ENCODE results near the gene APEH.

The APEH gene

DNA sequence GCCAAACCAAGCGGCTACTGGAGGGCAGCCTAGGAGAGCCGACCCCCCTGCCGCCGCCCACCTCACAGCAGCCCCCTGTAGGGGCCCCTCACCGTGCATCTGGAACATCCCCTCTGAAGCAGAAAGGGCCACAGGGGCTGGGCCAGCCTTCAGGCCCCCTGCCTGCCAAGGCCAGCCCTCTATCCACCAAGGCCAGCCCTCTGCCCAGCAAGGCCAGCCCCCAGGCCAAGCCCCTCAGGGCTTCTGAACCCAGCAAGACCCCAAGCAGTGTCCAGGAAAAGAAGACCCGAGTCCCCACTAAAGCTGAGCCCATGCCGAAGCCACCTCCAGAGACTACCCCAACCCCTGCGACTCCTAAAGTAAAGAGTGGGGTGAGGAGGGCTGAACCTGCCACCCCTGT, 23.5 kb upstream of the APEH start:
- no peak for DNase-seq (ENCODE audit: low spot score)

DNA sequence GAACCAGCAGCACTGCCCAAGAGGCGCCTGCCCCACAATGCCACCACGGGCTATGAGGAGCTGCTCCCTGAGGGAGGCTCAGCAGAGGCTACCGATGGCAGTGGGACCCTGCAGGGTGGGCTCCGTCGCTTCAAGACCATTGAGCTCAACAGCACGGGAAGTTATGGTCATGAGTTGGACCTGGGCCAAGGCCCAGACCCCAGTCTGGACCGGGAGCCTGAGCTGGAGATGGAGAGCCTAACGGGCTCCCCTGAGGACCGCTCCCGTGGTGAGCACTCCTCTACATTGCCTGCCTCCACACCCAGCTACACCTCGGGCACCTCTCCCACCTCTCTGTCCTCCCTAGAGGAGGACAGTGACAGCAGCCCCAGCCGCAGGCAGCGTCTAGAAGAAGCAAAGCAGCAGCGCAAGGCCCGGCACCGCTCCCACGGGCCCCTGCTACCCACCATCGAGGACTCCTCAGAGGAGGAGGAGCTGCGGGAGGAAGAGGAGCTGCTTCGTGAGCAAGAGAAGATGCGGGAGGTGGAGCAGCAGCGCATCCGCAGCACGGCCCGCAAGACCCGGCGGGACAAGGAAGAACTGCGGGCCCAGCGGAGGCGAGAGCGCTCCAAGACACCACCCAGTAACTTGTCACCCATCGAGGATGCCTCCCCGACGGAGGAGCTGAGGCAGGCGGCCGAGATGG, 21.8 kb upstream of the APEH start:
- DNase-seq (ENCODE audit: low spot score): no peak

DNA sequence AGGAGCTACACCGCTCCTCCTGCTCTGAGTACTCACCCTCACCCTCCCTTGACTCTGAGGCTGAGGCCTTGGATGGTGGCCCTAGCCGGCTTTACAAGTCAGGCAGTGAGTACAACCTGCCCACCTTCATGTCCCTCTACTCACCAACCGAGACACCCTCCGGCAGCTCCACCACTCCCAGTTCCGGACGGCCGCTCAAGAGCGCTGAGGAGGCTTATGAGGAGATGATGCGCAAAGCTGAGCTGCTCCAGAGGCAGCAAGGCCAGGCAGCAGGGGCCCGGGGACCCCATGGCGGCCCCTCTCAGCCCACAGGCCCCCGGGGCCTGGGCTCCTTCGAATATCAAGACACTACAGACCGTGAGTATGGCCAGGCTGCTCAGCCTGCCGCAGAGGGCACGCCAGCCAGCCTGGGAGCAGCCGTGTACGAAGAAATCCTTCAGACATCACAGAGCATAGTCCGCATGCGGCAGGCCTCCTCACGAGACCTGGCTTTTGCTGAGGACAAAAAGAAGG, 21.2 kb upstream of the APEH start:
- no peak for DNase-seq (ENCODE audit: low spot score)

DNA sequence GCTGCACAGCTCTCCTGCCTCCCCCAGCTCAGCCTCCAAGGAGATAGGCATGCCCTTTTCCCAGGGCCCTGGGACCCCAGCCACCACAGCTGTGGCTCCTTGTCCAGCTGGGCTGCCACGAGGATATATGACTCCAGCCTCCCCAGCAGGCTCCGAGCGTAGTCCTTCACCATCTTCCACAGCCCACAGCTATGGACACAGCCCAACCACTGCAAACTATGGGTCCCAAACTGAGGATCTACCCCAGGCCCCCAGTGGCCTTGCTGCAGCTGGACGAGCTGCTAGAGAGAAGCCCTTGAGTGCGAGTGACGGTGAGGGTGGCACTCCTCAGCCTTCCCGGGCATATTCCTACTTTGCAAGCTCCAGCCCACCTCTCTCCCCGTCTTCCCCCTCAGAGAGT, 20.5 kb upstream of the APEH start:
- DNase-seq (ENCODE audit: low spot score): no peak

GRCh38 chr3:49654176-49654825, 19.9 kb upstream of the APEH start:
- no peak for DNase-seq (ENCODE audit: low spot score)

DNA sequence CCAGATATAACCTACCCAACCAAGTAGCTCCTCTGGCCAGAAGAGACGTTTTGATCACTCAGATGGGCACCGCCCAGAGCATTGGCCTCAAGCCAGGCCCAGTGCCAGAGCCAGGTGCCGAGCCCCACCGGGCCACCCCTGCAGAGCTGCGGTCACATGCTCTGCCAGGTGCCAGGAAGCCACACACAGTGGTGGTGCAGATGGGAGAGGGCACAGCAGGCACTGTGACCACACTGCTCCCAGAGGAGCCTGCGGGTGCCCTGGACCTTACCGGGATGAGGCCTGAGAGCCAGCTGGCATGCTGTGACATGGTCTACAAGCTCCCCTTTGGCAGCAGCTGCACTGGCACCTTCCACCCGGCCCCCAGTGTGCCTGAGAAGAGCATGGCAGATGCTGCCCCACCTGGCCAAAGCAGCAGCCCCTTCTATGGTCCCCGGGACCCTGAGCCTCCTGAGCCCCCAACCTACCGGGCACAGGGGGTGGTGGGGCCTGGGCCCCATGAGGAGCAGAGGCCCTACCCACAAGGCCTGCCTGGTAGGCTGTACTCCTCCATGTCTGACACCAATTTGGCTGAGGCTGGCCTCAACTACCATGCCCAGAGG, 19.1 kb upstream of the APEH start:
- no peak for DNase-seq (ENCODE audit: low spot score)

- DNase-seq (ENCODE audit: low spot score): no peak
Measured at GRCh38 chr3:49655731-49656285, 18.3 kb upstream of the APEH start.

- DNase-seq (ENCODE audit: low spot score): no peak
Measured at GRCh38 chr3:49656541-49657112, 17.5 kb upstream of the APEH start.

- no peak for DNase-seq (ENCODE audit: low spot score)
Measured at GRCh38 chr3:49657208-49657915, 16.8 kb upstream of the APEH start.

GRCh38 chr3:49658711-49659110, 15.4 kb upstream of the APEH start:
- DNase-seq (ENCODE audit: low spot score): no peak

- DNase-seq (ENCODE audit: low spot score): no peak
Measured at GRCh38 chr3:49659756-49660155, 14.4 kb upstream of the APEH start.

DNA sequence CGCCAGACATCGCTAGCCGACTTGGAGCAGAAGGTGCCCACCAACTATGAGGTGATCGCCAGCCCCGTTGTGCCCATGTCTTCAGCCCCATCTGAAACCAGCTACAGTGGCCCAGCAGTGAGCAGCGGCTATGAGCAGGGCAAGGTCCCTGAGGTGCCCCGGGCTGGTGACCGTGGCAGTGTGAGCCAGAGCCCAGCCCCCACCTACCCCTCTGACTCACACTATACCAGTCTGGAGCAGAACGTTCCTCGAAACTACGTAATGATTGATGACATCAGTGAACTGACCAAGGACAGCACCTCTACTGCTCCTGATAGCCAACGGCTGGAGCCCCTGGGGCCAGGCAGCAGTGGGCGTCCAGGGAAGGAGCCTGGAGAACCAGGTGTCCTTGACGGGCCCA, 12.9 kb upstream of the APEH start:
- DNase-seq (ENCODE audit: low spot score): no peak

- DNase-seq (ENCODE audit: low spot score): no peak
Measured at GRCh38 chr3:49662021-49662420, 12.1 kb upstream of the APEH start.

DNA sequence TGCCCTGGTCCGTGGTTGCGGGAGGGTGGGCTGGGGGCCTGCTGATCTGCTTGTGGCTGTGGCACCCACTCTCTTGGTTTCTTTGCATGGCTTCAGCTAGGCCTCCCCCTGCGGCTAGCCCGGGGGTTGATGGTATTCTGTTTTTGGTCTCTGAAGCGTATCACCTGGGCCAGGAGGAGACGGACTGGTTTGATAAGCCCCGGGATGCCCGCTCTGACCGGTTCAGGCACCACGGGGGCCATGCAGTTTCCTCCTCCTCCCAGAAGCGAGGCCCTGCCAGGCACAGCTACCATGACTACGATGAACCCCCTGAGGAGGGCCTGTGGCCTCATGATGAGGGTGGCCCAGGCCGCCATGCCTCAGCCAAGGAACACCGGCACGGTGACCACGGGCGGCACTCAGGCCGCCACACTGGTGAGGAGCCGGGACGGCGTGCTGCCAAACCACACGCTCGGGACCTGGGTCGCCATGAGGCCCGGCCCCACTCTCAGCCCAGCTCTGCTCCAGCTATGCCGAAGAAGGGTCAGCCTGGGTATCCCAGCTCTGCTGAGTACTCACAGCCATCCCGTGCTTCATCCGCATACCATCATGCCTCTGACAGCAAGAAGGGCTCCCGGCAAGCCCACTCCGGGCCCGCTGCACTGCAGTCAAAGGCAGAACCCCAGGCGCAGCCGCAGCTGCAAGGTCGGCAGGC, 11.3 kb upstream of the APEH start:
- DNase-seq (ENCODE audit: low spot score): no peak

- no peak for DNase-seq (ENCODE audit: low spot score)
Measured at GRCh38 chr3:49663831-49664230, 10.3 kb upstream of the APEH start.

DNA sequence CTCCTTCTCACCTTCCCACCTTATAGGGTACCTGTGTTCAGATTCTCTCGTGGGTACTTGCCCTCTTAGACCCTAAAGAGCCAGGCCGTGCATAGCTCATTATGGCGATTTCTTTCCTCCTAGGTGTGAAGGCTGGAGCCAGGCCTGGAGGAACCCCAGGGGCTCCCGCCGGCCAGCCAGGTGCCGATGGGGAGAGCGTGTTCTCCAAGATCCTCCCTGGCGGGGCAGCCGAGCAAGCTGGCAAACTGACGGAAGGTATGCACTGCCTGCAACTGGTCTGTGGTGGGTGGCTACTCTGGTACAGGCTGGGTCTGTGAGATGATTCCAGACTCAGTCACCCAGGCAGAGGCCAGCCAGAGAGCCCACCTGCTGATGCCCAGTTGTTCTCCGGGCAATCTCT, 9.9 kb upstream of the APEH start:
- no peak for DNase-seq (ENCODE audit: low spot score)

GRCh38 chr3:49665822-49666519, 8.2 kb upstream of the APEH start:
- no peak for DNase-seq (ENCODE audit: low spot score)

- no peak for DNase-seq (ENCODE audit: low spot score)
Measured at GRCh38 chr3:49666592-49666991, 7.6 kb upstream of the APEH start.

GRCh38 chr3:49667701-49668413, 6.3 kb upstream of the APEH start:
- no peak for DNase-seq (ENCODE audit: low spot score)

GRCh38 chr3:49668414-49668797, 5.7 kb upstream of the APEH start:
- DNase-seq (ENCODE audit: low spot score): no peak

All from left forelimb (tissue), 1 donor.